ENCODE results near the gene GBP4.

- TF ChIP-seq NR4A1 (CRISPR knock-in tag; IDR thresholded peaks at IDR 0.05) (no peak), NR4A1 (tag; IDR thresholded peaks at IDR 0.05) (no peak), ZNF217 (CRISPR knock-in tag; IDR thresholded peaks at IDR 0.05) (no peak), EZH2 (IDR thresholded peaks at IDR 0.05; ENCODE audit: borderline replicate concordance, low read depth, low read length) (no peak), ZNF507 (tag; conservative IDR thresholded peaks at IDR 0.05) (no peak), ZBTB49 (CRISPR knock-in tag; IDR thresholded peaks at IDR 0.05; ENCODE audit: borderline replicate concordance) (no peak), SNRNP70 (optimal IDR thresholded peaks at IDR 0.05; ENCODE audit: low read depth, low read length) (no peak)
These were observed 21.8 kb downstream of the GBP4 start for GRCh38 chr1:89176971-89177370.

Data from K562 (cell line).